ENCODE data around the gene C1orf87. TPM values are rescaled to one million over a fixed set of nuclear protein-coding genes. Genes with fewer than 3 reads are reported as not detected.

The C1orf87 gene
- total and polyA plus RNA-seq, 12 donors, result 0.14 TPM; not detected in 11

DNA sequence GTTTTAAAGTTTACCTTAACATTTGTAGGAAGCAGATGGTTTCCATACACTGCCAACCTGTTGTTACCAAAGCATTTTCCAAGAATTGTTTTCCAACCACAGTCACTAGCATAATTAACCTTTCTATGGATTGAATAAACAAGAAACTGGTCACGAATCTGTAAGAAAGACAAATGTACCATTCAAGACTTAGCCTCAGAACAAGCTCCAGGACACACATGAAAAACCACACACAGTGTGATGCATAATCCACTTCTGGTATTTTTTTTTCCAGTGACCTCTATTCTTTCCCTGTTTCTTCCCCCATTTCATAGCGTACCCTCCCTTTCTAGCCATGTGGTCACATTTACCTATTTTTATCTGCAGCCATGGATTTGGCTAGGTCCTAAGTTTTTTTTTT lies 29.6 kb upstream of the C1orf87 start:
- H3K4me3 ChIP-seq, result no peak overlapping the region
- no peaks in the 10 kb centered on the region for H3K27me3 ChIP-seq
- intact Hi-C loops (cut with DNase I), result no loop called here
- H3K4me1 ChIP-seq (replicated peaks in 1 of 2), result no peaks in the 10 kb centered on the region
- no peaks in the 10 kb centered on the region for H3K9me3 ChIP-seq (replicated peaks in 1 of 3)
- H3K27ac ChIP-seq, result no peak overlapping the region
- no peak for TF ChIP-seq POLR2A (IDR thresholded peaks at IDR 0.05)
- TF ChIP-seq, protein P1, sequence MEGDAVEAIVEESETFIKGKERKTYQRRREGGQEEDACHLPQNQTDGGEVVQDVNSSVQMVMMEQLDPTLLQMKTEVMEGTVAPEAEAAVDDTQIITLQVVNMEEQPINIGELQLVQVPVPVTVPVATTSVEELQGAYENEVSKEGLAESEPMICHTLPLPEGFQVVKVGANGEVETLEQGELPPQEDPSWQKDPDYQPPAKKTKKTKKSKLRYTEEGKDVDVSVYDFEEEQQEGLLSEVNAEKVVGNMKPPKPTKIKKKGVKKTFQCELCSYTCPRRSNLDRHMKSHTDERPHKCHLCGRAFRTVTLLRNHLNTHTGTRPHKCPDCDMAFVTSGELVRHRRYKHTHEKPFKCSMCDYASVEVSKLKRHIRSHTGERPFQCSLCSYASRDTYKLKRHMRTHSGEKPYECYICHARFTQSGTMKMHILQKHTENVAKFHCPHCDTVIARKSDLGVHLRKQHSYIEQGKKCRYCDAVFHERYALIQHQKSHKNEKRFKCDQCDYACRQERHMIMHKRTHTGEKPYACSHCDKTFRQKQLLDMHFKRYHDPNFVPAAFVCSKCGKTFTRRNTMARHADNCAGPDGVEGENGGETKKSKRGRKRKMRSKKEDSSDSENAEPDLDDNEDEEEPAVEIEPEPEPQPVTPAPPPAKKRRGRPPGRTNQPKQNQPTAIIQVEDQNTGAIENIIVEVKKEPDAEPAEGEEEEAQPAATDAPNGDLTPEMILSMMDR (IDR thresholded peaks at IDR 0.05), result no peak
- 38 to 64% (median 59%) methylated on average over 2 of the region's 2 CpGs for WGBS, 4 donors
- H3K36me3 ChIP-seq (replicated peaks in 1 of 2), result no peaks in the 10 kb centered on the region
- no peak for DNase-seq

DNA sequence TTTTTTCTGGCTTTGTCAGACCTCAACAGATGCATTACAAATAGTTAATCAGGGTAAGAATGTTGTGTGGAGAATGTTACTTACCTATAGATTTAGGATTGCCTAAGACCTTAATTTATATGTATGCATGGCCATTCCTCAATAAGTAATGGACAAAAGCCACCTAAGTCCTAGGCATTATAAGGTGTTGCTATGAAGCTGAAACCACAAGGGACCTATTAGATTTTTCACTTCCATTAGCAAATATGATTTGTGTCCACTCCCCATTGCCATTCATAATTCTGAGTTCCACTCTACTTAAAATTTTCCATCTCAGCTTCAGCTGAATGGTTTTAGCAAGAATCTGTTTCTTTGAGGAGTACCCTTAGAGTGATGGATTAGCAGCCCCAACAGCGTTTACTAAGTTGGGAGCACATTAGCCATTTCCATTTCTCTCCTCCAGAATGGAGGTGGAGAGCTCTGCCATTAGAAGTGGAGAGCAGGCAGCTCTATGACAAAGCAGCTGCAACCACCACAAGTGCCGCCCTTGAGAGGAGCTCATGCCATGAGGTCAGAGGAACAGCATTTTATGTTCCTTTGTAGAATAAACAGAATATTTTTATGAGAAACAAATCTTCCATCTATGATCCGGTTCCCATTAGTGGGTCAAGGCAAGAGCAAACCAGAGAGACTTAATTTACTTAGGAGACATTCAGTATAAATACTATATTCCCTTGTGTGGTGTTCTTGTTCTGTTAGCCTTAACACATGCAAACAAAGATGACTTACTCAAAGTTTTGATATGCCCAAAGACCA lies 28.9 kb upstream of the C1orf87 start:
- TF ChIP-seq POLR2A (IDR thresholded peaks at IDR 0.05), result no peak
- TF ChIP-seq, protein P1 (IDR thresholded peaks at IDR 0.05), result no peak
- intact Hi-C loops (cut with DNase I), result no loop called here
- DNase-seq, result no peak
- Histone ChIP-seq H3K4me3 (no peak overlapping the region), H3K4me1 (replicated peaks in 1 of 2) (no peaks in the 10 kb centered on the region), H3K36me3 (replicated peaks in 1 of 2) (no peaks in the 10 kb centered on the region), H3K9me3 (replicated peaks in 1 of 3) (no peaks in the 10 kb centered on the region), H3K27ac (no peak overlapping the region), H3K27me3 (no peaks in the 10 kb centered on the region)
- 47 to 69% (median 61%) methylated on average over 3 of the region's 3 CpGs for WGBS, 4 donors

DNA sequence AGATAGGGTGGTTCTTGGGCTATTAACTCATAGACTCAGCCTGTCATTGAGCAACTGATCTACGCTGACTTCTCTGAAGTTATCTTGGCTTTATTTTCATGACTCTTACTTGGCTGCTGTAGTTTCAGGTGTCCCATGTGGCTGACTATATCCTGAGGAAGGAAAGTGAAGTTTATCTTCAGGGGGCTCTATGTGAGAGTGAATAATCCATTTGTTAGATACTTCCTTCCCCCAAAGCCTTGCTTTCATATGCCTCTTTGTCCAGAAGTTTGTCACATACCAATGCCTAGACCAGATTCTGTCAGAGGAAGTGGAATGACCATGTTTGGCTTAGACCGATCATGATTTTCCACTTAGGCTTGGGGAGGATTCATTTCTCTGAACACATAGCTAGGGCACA lies 27.9 kb upstream of the C1orf87 start:
- intact Hi-C loops (cut with DNase I), result no loop called here
- Histone ChIP-seq H3K9me3 (replicated peaks in 1 of 3) (no peaks in the 10 kb centered on the region), H3K27me3 (no peaks in the 10 kb centered on the region), H3K4me3 (no peak overlapping the region), H3K27ac (no peak overlapping the region), H3K36me3 (replicated peaks in 1 of 2) (no peaks in the 10 kb centered on the region), H3K4me1 (replicated peaks in 1 of 2) (no peaks in the 10 kb centered on the region)
- 72 to 88% (median 79%) methylated on average over 2 of the region's 2 CpGs for whole genome bisulfite sequencing, 4 donors
- TF ChIP-seq, protein P1 (IDR thresholded peaks at IDR 0.05), result no peak
- TF ChIP-seq POLR2A (IDR thresholded peaks at IDR 0.05), result no peak
- no peak for DNase-seq

DNA sequence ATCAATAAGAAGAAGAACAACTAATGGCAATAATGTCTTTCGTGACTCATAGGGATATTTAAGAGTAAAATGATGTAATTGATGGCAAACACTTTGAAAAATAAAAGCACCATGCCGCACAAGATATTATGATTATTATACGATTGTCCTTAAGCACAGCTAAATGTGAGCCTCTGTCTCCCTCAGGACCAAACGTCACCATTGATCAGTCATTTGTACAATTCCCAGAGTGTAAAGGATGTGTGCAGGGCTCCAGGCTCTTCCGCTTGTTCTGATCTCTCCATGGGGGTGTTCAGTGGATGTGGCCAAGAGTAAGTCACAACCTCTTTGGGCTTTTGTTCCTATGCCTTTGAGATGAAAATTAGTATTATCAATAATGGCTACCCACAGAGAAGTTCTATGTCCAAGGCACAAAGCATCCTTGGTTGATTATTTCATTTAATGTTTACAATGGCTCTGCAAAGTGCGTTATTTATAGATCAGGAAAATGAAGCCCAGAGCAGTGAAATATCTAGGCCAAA lies 17.7 kb upstream of the C1orf87 start:
- intact Hi-C loops (cut with DNase I), result no loop called here
- H3K36me3 ChIP-seq (replicated peaks in 1 of 2), result no peaks in the 10 kb centered on the region
- H3K4me3 ChIP-seq, result no peak overlapping the region
- no peak for TF ChIP-seq POLR2A (IDR thresholded peaks at IDR 0.05)
- TF ChIP-seq, protein P1 (IDR thresholded peaks at IDR 0.05), result no peak
- no peak for DNase-seq
- H3K27me3 ChIP-seq, result no peaks in the 10 kb centered on the region
- WGBS, 4 donors, result 79 to 88% (median 81%) methylated on average over 6 of the region's 6 CpGs
- H3K9me3 ChIP-seq (replicated peaks in 1 of 3), result peaks cover 0 to 8% (median 0%) of the 10 kb centered on the region in 3 donors
- no peak overlapping the region for H3K27ac ChIP-seq
- no peaks in the 10 kb centered on the region for H3K4me1 ChIP-seq (replicated peaks in 1 of 2)

All from adrenal gland (tissue), 12 donors.